Astrocyte (in vitro differentiated cells and primary cell): Measurements from ENCODE around the gene NXF1. TPM values are rescaled to one million over a fixed set of nuclear protein-coding genes. Genes with fewer than 3 reads are reported as not detected.
"Not testable (repeated sequence)": the region's sequence is repeated elsewhere in the genome, so short reads cannot be mapped to it uniquely, and the experiment has no call there.

Source experiments
- DNase-seq: peaks from one replicate; pipeline ENCODE4 v3.0.0-alpha.2; 2010; ENCODE audit warnings: low read depth
- FAIRE-seq: peaks from 2 replicates; lab custom pipeline; 2011; peaks lifted over from hg19 to GRCh38; lab: Jason Lieb, UNC
- H2AFZ ChIP-seq: 2 replicates; pipeline ENCODE4 v1.6.0; 2012; ENCODE audit warnings: low read depth, low read length, inconsistent platforms
- H3K27ac ChIP-seq: 2 replicates; pipeline ENCODE4 v1.5.1; 2011; ENCODE audit warnings: low read depth, low read length, inconsistent platforms
- H3K27me3 ChIP-seq: 2 replicates; pipeline ENCODE4 v1.6.0; 2011; ENCODE audit warnings: low read length, inconsistent platforms; ENCODE audit not compliant: insufficient read depth
- H3K36me3 ChIP-seq: 2 replicates; pipeline ENCODE4 v1.5.1; 2011; ENCODE audit warnings: low read length, inconsistent platforms; ENCODE audit not compliant: insufficient read depth
- H3K4me1 ChIP-seq: 2 replicates; pipeline ENCODE4 v1.5.1; 2011; ENCODE audit warnings: low read length, inconsistent platforms; ENCODE audit not compliant: insufficient read depth
- H3K4me2 ChIP-seq: 2 replicates; pipeline ENCODE4 v1.6.0; 2012; ENCODE audit warnings: low read length, inconsistent platforms
- H3K4me3 ChIP-seq: 2 replicates; pipeline ENCODE4 v1.5.1; 2011; ENCODE audit warnings: low read depth, mild to moderate bottlenecking, low read length, inconsistent platforms; ENCODE audit not compliant: insufficient read depth
- H3K79me2 ChIP-seq: 2 replicates; pipeline ENCODE4 v1.6.0; 2012; ENCODE audit warnings: mild to moderate bottlenecking, low read length, inconsistent platforms; ENCODE audit not compliant: insufficient read depth
- H3K9ac ChIP-seq: 2 replicates; pipeline ENCODE4 v1.6.0; 2012; ENCODE audit warnings: mild to moderate bottlenecking, low read length, inconsistent platforms
- H3K9me3 ChIP-seq: 2 replicates; pipeline ENCODE4 v1.5.1; 2012; ENCODE audit warnings: low read depth, mild to moderate bottlenecking, low read length, inconsistent platforms; ENCODE audit not compliant: insufficient read depth
- H4K20me1 ChIP-seq: 2 replicates; pipeline ENCODE4 v1.6.0; 2012; ENCODE audit warnings: low read length, inconsistent platforms; ENCODE audit not compliant: insufficient read depth
- H3K27ac Mint-ChIP-seq: one replicate; pipeline ENCODE4 v1.8.0; 2021; ENCODE audit warnings: mild to moderate bottlenecking, mixed read lengths; ENCODE audit not compliant: unreplicated experiment
- H3K27me3 Mint-ChIP-seq: one replicate; pipeline ENCODE4 v1.8.0; 2021; ENCODE audit warnings: low read depth, mixed read lengths; ENCODE audit not compliant: unreplicated experiment
- H3K36me3 Mint-ChIP-seq: one replicate; pipeline ENCODE4 v1.8.0; 2021; ENCODE audit warnings: low read depth, mixed read lengths; ENCODE audit not compliant: unreplicated experiment
- H3K4me1 Mint-ChIP-seq: one replicate; pipeline ENCODE4 v1.8.0; 2021; ENCODE audit warnings: low read depth, mixed read lengths; ENCODE audit not compliant: unreplicated experiment
- H3K4me3 Mint-ChIP-seq: one replicate; pipeline ENCODE4 v1.8.0; 2021; ENCODE audit warnings: mild to moderate bottlenecking, moderate library complexity, mixed read lengths; ENCODE audit not compliant: unreplicated experiment
- H3K9me3 Mint-ChIP-seq: one replicate; pipeline ENCODE4 v1.8.0; 2021; ENCODE audit warnings: mild to moderate bottlenecking, mixed read lengths; ENCODE audit not compliant: unreplicated experiment
- EZH2 ChIP-seq: IDR thresholded peaks from 2 replicates; pipeline ENCODE4 v1.6.1; 2012; ENCODE audit warnings: mild to moderate bottlenecking, low read length, inconsistent platforms; ENCODE audit not compliant: insufficient read depth
- total RNA-seq: library from RNA; stranded (reverse); gene quantifications from 2 replicates; pipeline ENCODE4 v1.2.1, GENCODE V29; 2021
- TF ChIP-seq, protein P1 (sequence below): IDR thresholded peaks from 2 replicates; pipeline ENCODE4 v1.5.1; 2011; ENCODE audit warnings: low read depth, mild to moderate bottlenecking, inconsistent platforms, low read length, moderate library complexity; ENCODE audit not compliant: insufficient read depth

NXF1 gene
- total RNA-seq, 1 donor from 2014 or later, result 55.9 TPM

DNA sequence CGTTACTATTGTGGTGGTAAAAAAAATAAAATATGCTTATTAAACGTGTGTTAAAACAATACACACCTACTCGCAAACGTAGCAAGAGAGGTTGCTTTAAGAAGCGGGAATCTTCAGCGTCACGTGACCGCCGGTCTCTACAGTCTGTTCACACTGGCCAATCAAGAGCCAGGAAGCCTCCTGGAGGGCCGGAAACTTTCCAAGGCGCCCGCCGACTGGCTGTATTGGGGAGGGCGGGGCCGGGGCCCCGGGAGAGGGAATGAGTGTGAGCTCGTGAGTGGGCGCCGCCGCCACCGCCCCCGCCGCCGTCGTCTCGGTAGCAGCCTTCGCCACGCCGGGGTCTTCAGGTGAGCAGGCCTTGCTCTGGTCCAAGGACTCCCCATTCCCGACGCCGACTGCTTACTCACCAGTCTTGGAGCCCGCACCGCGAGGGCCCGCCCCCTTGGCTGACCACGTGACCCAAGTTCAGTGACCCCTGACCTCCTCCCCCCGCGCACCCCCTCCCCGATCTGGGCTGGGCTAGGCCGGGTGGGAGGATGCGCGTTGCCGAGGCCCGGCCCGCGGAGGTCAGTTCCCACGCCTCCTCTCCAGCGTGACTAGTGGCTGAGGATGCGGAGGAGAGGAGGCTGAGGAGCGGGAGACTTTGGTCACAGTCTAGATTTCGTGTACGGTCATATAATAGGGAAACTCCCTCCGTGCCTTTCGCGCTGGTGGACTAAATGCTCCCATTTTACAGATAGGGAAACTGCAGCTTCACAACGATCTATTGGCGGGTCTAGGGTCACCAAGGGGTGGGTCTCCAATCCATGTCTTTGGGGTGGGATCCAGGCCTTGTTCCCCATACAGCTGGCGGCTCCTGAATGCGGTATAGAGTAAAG, 33.9 kb downstream of the NXF1 start, which contains the start of gene TAF6L:
TAF6L (plus strand) TSS at position 253 of the 878 bp plus-strand sequence. CDS start 4,388 bp downstream, outside the sequence.
- Histone ChIP-seq H2AFZ (peak within 1 kb of the TSS; percentile 90), H3K27ac (peak within 1 kb of the TSS; percentile 74), H4K20me1 (no peaks in the 10 kb centered on the region), H3K9ac (peak within 1 kb of the TSS; percentile 77), H3K4me1 (peaks cover 12% of the 10 kb centered on the region), H3K27me3 (no peaks in the 10 kb centered on the region), H3K36me3 (peaks cover 8% of the 10 kb centered on the region), H3K9me3 (no peaks in the 10 kb centered on the region), H3K4me2 (peak within 1 kb of the TSS; percentile 85), H3K79me2 (peaks cover 18% of the 10 kb centered on the region), H3K4me3 (peak within 1 kb of the TSS; percentile 72)
- H3K4me3 Mint-ChIP-seq, result peak within 1 kb of the TSS; percentile 84
- FAIRE-seq, result no peak
- H3K9me3 Mint-ChIP-seq, result no peaks in the 10 kb centered on the region
- H3K36me3 Mint-ChIP-seq, result peaks cover 8% of the 10 kb centered on the region
- no peaks in the 10 kb centered on the region for H3K27me3 Mint-ChIP-seq
- peaks cover 7% of the 10 kb centered on the region for H3K4me1 Mint-ChIP-seq
- H3K27ac Mint-ChIP-seq, result peak within 1 kb of the TSS; percentile 90
- no peak for TF ChIP-seq EZH2
- TF ChIP-seq, protein P1, sequence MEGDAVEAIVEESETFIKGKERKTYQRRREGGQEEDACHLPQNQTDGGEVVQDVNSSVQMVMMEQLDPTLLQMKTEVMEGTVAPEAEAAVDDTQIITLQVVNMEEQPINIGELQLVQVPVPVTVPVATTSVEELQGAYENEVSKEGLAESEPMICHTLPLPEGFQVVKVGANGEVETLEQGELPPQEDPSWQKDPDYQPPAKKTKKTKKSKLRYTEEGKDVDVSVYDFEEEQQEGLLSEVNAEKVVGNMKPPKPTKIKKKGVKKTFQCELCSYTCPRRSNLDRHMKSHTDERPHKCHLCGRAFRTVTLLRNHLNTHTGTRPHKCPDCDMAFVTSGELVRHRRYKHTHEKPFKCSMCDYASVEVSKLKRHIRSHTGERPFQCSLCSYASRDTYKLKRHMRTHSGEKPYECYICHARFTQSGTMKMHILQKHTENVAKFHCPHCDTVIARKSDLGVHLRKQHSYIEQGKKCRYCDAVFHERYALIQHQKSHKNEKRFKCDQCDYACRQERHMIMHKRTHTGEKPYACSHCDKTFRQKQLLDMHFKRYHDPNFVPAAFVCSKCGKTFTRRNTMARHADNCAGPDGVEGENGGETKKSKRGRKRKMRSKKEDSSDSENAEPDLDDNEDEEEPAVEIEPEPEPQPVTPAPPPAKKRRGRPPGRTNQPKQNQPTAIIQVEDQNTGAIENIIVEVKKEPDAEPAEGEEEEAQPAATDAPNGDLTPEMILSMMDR, result no peak
- peak; percentile 88 for DNase-seq

DNA sequence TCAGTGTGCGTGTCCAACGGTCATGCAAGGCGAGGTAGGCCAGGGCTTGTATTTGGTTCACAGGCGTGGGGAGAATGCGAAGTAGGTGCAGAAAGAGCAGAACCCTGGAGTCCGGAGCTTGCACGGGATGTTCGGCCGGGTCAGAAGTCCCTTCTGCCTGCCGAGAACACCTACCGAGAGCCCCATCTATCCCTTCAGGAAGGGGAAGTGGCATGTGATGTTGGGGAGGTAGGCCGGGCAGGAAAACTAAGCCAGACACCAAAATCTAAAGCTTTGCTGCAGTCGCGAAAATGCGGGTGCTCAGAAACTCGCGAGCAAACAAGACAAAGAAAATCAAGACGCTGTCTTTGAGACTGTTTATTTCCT, 34.5 kb downstream of the NXF1 start:
- no peaks in the 10 kb centered on the region for H3K9me3 Mint-ChIP-seq
- Histone ChIP-seq H3K9ac (peak overlapping the region; percentile 77), H3K79me2 (peaks cover 18% of the 10 kb centered on the region), H3K4me1 (peaks cover 12% of the 10 kb centered on the region), H3K4me2 (peak overlapping the region; percentile 85), H3K27ac (peak overlapping the region; percentile 74), H3K36me3 (peaks cover 11% of the 10 kb centered on the region), H4K20me1 (no peaks in the 10 kb centered on the region), H3K4me3 (peak overlapping the region; percentile 72), H3K9me3 (no peaks in the 10 kb centered on the region), H3K27me3 (no peaks in the 10 kb centered on the region), H2AFZ (peak overlapping the region; percentile 90)
- H3K27me3 Mint-ChIP-seq, result no peaks in the 10 kb centered on the region
- peaks cover 7% of the 10 kb centered on the region for H3K4me1 Mint-ChIP-seq
- peak overlapping the region; percentile 84 for H3K4me3 Mint-ChIP-seq
- peaks cover 5% of the 10 kb centered on the region for H3K36me3 Mint-ChIP-seq
- peak overlapping the region; percentile 90 for H3K27ac Mint-ChIP-seq
- peak; percentile 16 for DNase-seq
- TF ChIP-seq, protein P1, result no peak
- no peak for TF ChIP-seq EZH2
- no peak for FAIRE-seq

DNA sequence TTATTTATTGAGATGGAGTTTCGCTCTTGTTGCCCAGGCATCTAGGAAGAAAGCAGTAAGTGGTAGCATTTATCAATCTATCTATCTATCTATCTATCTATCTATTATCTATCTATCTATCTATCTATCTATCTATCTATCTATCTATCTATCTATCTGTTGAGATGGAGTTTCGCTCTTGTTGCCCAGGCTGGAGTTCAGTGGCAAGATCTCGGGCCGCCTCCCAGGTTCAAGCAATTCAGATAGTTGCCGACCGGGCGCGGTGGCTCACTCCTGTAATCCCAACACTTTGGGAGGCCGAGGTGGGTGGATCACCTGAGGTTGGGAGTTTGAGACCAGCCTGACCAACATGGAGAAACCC, 44.4 kb downstream of the NXF1 start:
- not testable (repeated sequence) for H3K27me3 Mint-ChIP-seq, H3K4me1 ChIP-seq, H3K4me1 Mint-ChIP-seq, H3K27ac Mint-ChIP-seq, DNase-seq, H3K4me3 ChIP-seq, H3K36me3 Mint-ChIP-seq, H3K9me3 Mint-ChIP-seq, H3K9me3 ChIP-seq, H3K36me3 ChIP-seq, H3K27me3 ChIP-seq, H3K27ac ChIP-seq, H3K9ac ChIP-seq, FAIRE-seq, H2AFZ ChIP-seq, H4K20me1 ChIP-seq
- H3K4me2 ChIP-seq, result peak overlapping the region; percentile 95
- peaks cover 17% of the 10 kb centered on the region for H3K79me2 ChIP-seq
- H3K4me3 Mint-ChIP-seq, result peak overlapping the region; percentile 91
